ENCODE measurements around the gene TMPRSS13.

DNA sequence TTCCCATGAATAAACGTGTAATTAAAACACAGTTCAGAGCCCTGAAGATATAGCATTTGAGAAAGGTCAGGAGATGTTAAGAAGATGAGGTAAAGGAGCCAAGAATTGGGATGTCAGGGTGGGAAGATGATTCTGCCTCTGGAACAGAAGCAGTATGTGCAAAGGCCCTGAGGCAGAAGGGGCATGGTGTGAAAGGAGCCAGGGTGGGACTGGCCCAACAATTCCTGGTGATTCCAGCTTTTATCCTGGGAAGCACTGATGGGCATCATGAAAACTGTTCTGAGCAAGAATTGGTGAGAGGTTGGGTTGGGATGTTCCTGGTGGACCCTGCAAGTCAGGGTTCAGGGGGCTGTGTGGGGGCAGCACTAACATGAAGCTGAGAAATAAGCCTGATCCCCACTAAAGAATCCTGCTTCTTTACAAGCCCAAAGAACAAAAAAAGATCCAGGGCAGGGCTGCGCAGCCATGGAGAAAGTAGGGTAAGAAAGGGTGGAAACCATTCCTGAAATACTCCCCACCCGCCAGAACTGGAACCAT is 50.2 kb downstream of the TMPRSS13 start:
- TF ChIP-seq, protein P1, sequence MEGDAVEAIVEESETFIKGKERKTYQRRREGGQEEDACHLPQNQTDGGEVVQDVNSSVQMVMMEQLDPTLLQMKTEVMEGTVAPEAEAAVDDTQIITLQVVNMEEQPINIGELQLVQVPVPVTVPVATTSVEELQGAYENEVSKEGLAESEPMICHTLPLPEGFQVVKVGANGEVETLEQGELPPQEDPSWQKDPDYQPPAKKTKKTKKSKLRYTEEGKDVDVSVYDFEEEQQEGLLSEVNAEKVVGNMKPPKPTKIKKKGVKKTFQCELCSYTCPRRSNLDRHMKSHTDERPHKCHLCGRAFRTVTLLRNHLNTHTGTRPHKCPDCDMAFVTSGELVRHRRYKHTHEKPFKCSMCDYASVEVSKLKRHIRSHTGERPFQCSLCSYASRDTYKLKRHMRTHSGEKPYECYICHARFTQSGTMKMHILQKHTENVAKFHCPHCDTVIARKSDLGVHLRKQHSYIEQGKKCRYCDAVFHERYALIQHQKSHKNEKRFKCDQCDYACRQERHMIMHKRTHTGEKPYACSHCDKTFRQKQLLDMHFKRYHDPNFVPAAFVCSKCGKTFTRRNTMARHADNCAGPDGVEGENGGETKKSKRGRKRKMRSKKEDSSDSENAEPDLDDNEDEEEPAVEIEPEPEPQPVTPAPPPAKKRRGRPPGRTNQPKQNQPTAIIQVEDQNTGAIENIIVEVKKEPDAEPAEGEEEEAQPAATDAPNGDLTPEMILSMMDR (IDR thresholded peaks at IDR 0.05): no peak
- no peak for TF ChIP-seq POLR2A (IDR thresholded peaks at IDR 0.05)
